ENCODE data around the gene RALGPS2.

DNA sequence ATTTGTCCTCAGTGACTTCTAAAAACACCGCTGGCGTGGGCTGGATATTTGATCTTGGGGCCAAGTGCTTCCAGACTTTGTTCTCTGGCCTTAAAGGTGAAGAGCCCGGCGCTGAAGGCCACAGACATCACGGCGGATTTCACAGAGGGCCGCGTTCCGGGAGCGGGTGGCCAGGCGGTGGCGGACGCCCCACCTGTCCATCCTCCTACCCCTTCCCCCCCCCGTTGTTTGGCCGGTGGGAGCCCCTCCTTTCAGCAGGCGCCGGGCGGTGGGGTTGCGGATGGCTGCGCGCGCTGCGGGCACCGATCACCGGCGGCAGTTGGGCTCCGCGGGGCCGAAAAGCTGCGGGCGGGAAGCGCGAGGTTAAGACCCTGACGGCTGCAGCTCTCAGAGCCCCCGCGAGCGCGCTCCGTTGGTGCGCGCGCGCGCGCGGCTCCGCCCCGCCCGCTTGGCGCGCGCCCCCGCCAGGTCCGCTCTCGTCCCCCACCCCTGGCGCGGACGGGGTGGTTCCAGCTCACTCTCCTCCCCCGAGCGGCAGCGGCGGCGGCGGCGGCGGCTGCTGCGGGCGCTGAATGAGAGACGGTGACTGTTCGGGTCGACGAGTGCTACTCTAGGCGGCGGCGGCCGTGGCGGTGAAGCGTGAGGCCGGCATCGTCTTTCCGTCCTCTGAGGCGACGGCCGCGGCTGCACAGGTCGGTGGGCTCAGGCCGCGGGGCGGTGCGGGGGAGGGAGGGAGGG, at the start of gene RALGPS2:
- TF ChIP-seq, protein P1, sequence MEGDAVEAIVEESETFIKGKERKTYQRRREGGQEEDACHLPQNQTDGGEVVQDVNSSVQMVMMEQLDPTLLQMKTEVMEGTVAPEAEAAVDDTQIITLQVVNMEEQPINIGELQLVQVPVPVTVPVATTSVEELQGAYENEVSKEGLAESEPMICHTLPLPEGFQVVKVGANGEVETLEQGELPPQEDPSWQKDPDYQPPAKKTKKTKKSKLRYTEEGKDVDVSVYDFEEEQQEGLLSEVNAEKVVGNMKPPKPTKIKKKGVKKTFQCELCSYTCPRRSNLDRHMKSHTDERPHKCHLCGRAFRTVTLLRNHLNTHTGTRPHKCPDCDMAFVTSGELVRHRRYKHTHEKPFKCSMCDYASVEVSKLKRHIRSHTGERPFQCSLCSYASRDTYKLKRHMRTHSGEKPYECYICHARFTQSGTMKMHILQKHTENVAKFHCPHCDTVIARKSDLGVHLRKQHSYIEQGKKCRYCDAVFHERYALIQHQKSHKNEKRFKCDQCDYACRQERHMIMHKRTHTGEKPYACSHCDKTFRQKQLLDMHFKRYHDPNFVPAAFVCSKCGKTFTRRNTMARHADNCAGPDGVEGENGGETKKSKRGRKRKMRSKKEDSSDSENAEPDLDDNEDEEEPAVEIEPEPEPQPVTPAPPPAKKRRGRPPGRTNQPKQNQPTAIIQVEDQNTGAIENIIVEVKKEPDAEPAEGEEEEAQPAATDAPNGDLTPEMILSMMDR (IDR thresholded peaks at IDR 0.05): no peak
- peak; percentile 20 for TF ChIP-seq EZH2 (IDR thresholded peaks at IDR 0.05)

Measured in neural progenitor cell (in vitro differentiated cells).